ENCODE measurements around the gene OSMR. TPM values are rescaled to one million over a fixed set of nuclear protein-coding genes. Genes with fewer than 3 reads are reported as not detected.

Gene OSMR
- total RNA-seq, 8 experiments from 2014 or later, result 0.37 to 124 (median 6.4) TPM

DNA sequence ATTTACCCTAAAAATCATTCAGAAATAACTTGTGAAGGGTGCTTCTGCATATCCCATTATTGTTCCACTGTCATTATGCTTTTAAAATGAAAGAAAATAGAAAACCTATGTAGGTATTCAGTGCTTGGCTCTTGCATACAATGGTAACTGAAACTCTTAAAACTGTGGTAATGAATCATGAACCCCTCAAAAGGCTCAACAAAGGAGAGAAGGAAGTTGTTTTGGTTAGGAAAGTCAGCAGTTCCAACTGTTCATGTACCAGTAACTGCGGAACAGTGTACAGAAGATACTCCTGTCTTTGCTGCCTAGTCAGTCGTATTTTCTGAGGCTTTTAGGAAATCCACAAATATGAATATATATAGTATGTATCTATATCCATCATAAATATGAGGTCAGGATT, 96.1 kb downstream of the OSMR start:
- ATAC-seq (replicated peaks in 6 of 8), result no peak
- H3K27ac ChIP-seq, result no peak overlapping the region
- H3K4me3 ChIP-seq, result no peak overlapping the region
- 83 to 100% (median 95%) methylated on average over 1 to 2 of the region's 2 CpGs; no CpG with 5 or more reads in 3 of the 10 experiments for whole genome bisulfite sequencing, 10 experiments
- in situ Hi-C loops (cut with MboI; ENCODE audit: low pct_unique_long_range_greater_than_20kb in 2 of 9, low sequenced_read_pairs in 9 of 9, unreplicated experiment in 9 of 9), result no loop called here
- no peaks in the 10 kb centered on the region for H3K4me1 ChIP-seq (replicated peaks in 1 of 2)

DNA sequence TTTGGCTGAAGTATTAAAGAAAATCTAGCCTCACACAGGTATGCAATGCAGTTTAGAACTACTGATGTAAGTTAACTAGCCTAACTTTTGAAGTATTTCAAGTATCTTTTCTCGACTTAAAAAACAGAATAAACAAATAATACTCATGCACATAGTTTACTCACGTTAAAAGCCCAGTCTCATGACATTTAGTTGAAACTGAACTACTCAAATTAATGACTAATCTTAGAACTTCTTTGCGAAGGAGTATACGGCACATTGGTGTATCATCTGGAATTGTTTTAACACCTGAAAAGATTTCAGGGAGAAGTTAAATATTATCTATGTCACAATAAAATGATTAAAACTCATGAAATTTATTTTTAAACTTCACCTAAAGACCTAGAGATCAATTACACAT, 98.5 kb downstream of the OSMR start:
- WGBS, 10 experiments, result 67 to 100% (median 94%) methylated on average over 1 to 4 of the region's 4 CpGs
- no peak for ATAC-seq (replicated peaks in 6 of 8)
- in situ Hi-C loops (cut with MboI; ENCODE audit: low pct_unique_long_range_greater_than_20kb in 2 of 9, low sequenced_read_pairs in 9 of 9, unreplicated experiment in 9 of 9), result no loop called here
- H3K4me1 ChIP-seq (replicated peaks in 1 of 2), result no peaks in the 10 kb centered on the region
- no peak overlapping the region for H3K4me3 ChIP-seq
- no peak overlapping the region for H3K27ac ChIP-seq

DNA sequence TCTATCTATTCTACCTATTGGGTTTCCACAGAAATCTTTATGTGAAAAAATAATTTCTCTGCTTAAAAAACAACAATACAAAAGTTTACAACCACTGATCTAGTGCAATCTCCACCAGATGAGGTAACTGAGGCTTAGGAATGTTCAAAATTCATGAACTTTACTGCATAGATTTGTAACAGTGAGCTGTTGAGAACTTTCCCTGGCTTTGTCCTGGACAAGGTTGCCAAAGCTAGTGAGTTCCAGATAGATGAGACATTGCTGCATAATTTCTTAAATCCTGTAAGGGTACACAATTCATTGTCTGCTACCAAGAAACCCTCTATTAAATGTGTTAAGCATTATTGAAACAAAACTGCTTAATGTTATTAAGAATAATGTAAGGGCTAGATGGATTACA, 102.7 kb downstream of the OSMR start:
- no peak overlapping the region for H3K4me3 ChIP-seq
- in situ Hi-C loops (cut with MboI; ENCODE audit: low pct_unique_long_range_greater_than_20kb in 2 of 9, low sequenced_read_pairs in 9 of 9, unreplicated experiment in 9 of 9), result no loop called here
- H3K27ac ChIP-seq, result no peak overlapping the region
- ATAC-seq (replicated peaks in 6 of 8), result no peak
- no peaks in the 10 kb centered on the region for H3K4me1 ChIP-seq (replicated peaks in 1 of 2)

DNA sequence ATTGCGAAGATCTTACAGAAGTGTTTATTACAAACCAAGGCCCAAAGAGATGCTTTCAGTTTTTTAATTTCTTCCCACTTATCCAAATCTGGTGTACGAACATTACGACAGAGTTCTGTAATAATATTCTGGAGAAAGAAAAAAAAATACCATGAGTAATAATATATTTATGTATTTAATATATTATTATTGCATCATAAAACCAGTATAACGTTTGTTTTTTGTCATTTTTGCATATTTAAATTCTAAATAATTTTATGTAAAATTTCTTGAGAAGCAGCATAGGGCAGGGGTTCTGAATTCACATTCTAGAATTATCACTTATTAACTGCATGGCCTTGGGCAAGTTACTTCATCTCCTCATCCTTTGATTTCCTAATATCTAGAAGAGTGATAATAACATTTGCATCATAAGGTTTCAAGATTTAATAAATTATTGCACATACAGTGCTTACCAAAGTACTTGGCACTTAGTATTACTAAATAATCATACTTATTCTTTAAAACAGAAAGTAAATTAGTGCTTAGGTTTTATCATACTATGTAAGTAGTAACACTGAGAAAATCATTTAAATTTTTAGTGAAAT, 107.7 kb downstream of the OSMR start:
- no peak for ATAC-seq (replicated peaks in 6 of 8)
- no peak overlapping the region for H3K4me3 ChIP-seq
- H3K27ac ChIP-seq, result no peak overlapping the region
- WGBS, 10 experiments, result 71 to 100% (median 91%) methylated on average over 4 of the region's 4 CpGs
- in situ Hi-C loops (cut with MboI; ENCODE audit: low pct_unique_long_range_greater_than_20kb in 2 of 9, low sequenced_read_pairs in 9 of 9, unreplicated experiment in 9 of 9), result no loop called here
- H3K4me1 ChIP-seq (replicated peaks in 1 of 2), result no peaks in the 10 kb centered on the region

DNA sequence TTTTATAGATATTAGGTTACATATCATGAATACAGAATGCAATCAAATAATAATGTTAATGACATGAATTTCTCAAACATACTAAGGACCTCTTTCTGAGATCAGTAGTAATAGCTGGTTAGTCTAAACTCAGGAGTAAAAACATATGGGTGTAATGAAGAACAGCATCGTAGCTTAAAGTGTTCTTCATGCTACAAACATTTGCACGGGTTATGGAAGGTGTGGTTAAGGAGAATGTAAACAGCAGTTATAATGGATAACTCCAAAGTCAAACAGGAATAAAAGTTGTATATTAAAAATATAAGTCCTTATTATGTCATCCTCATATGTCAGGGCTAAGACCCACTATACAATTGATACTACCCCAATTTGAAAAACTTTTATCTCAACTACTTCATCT, 115.9 kb downstream of the OSMR start:
- ATAC-seq (replicated peaks in 6 of 8), result no peak
- Histone ChIP-seq H3K4me1 (replicated peaks in 1 of 2) (no peaks in the 10 kb centered on the region), H3K27ac (no peak overlapping the region), H3K4me3 (no peak overlapping the region)
- in situ Hi-C loops (cut with MboI; ENCODE audit: low pct_unique_long_range_greater_than_20kb in 2 of 9, low sequenced_read_pairs in 9 of 9, unreplicated experiment in 9 of 9), result no loop called here
- WGBS, 10 experiments, result 0 to 100% (median 85%) methylated on average over 1 to 2 of the region's 2 CpGs

DNA sequence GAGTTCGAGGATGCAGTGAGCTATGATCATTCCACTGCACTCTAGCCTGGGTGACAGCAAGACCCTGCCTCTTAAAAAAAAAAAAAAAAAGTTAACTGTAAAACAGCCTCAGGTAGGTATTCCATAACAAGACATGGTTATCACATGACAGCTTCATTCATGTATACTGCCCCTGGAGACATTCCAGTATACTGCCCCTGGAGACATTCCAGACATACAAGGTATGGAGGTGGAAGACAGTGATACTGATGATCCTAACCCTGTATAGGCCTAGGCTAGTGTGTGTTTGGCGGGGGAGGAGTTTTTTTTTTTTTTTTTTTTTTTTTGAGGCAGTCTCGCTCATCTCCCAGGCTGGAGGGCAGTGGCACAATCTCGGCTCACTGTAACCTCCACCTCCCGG, 122.9 kb downstream of the OSMR start:
- Histone ChIP-seq H3K27ac (no peak overlapping the region), H3K4me3 (no peak overlapping the region), H3K4me1 (replicated peaks in 1 of 2) (no peaks in the 10 kb centered on the region)
- WGBS, 10 experiments, result 53 to 100% (median 100%) methylated on average over 1 to 5 of the region's 5 CpGs; no CpG with 5 or more reads in 3 of the 10 experiments
- no peak for ATAC-seq (replicated peaks in 6 of 8)
- in situ Hi-C loops (cut with MboI; ENCODE audit: low pct_unique_long_range_greater_than_20kb in 2 of 9, low sequenced_read_pairs in 9 of 9, unreplicated experiment in 9 of 9), result no loop called here

DNA sequence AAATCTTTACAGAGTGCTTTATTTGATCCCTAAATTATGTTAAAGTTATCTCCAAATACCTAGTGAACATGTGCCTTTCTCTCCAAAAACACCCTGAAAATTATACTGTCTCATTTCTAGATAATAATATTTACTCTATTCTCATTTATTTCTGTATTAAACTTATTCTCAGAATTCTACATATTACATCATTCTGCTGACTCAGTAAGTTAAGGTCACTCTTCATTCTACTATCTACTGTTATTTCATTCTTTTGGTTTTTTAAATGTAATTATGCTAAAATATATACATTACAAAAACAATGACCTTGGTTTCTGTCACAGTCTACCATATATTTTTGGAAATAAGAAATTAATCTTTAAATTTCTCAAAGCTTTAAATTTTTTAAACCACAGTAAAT, 132.2 kb downstream of the OSMR start:
- Histone ChIP-seq H3K4me3 (no peak overlapping the region), H3K4me1 (replicated peaks in 1 of 2) (no peaks in the 10 kb centered on the region), H3K27ac (no peak overlapping the region)
- in situ Hi-C loops (cut with MboI; ENCODE audit: low pct_unique_long_range_greater_than_20kb in 2 of 9, low sequenced_read_pairs in 9 of 9, unreplicated experiment in 9 of 9), result no loop called here
- no peak for ATAC-seq (replicated peaks in 6 of 8)

DNA sequence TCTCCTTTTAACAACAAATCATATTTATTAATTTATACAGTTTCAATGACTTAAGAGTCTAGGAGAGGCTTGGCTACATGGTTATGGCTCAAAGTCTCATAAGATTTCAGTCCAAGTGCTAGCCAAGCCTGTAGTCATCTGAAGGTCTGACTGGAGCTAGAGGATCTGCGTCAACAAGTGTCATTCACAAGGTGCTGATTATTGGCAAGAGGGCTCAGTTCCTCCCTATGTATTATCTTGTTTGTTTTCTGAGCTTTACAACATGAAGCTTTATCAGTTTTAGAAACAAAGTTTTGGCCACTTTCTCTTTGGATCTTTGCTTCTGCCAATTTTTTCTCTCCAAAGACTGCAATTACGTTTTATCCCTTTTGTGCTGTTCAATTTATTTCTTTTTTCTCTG, 133.7 kb downstream of the OSMR start:
- 85 to 100% (median 95%) methylated on average over 1 to 2 of the region's 2 CpGs for WGBS, 10 experiments
- Histone ChIP-seq H3K27ac (no peak overlapping the region), H3K4me1 (replicated peaks in 1 of 2) (no peaks in the 10 kb centered on the region), H3K4me3 (no peak overlapping the region)
- no peak for ATAC-seq (replicated peaks in 6 of 8)
- in situ Hi-C loops (cut with MboI; ENCODE audit: low pct_unique_long_range_greater_than_20kb in 2 of 9, low sequenced_read_pairs in 9 of 9, unreplicated experiment in 9 of 9), result no loop called here

Other genes with a start within 250 kb of the OSMR start
- 10 to 100 TPM; 12.9 to 36.2 (median 17.7) TPM for gene RICTOR, start 228.4 kb downstream of the OSMR start, total RNA-seq

All from motor neuron (in vitro differentiated cells).